ENCODE results near the gene TAL1.

DNA sequence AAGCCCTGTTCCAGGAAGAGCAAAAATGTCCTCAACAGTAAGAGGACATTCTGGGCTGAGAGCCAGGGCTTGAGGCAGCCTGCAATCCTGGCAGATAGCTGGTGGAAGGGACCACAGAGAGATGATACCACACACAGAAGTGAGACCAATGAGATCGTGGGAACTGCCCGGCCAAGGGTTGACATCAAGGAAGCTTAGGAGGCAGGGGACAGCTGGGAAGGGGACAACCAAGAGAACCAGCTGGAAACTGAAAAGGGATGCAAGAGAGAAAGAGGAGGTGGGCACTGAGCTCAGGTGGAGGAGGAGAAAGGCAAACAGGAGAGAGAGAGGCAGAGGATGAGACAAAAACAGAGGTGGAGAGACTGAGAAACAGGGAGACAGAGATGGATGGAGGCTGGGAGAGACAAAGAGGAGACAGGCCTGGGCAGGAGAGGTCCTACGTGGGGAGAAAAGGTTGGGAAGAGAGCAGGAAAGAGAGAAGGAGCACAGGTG, 51.4 kb downstream of the TAL1 start:
- no peak for TF ChIP-seq POLR2A (IDR thresholded peaks at IDR 0.05; ENCODE audit: low read depth, low read length)
- no peak for TF ChIP-seq SPI1 (IDR thresholded peaks at IDR 0.05; ENCODE audit: low read depth, low read length)
- TF ChIP-seq POU2F2 (IDR thresholded peaks at IDR 0.05; ENCODE audit: low read depth, low read length) = no peak
- TF ChIP-seq POLR2AphosphoS5 (IDR thresholded peaks at IDR 0.05; ENCODE audit: low read depth, low read length) = no peak
